Mesendoderm (in vitro differentiated cells): ENCODE measurements around the gene HOXC6.

ENCODE experiments used
- DNase-seq: peaks from one replicate; pipeline ENCODE4 v3.0.0; 2013
- H2AK5ac ChIP-seq: 2 replicates; pipeline ENCODE4 v1.6.1; 2013; ENCODE audit warnings: low read length, inconsistent platforms
- H2BK120ac ChIP-seq: 2 replicates; pipeline ENCODE4 v1.6.1; 2013; ENCODE audit warnings: low read depth, mild to moderate bottlenecking, low read length, moderate library complexity, mixed read lengths
- H2BK15ac ChIP-seq: replicated peaks from 2 replicates; pipeline ENCODE4 v1.6.1; 2013; ENCODE audit warnings: low read depth, mild to moderate bottlenecking, moderate library complexity
- H2BK5ac ChIP-seq: 2 replicates; pipeline ENCODE4 v1.6.1; 2013; ENCODE audit warnings: low read length, inconsistent platforms
- H3K18ac ChIP-seq: 2 replicates; pipeline ENCODE4 v1.6.1; 2013; ENCODE audit warnings: mild to moderate bottlenecking, low read length, mixed read lengths
- H3K23ac ChIP-seq: one replicate; pipeline ENCODE4 v1.6.1; 2013; ENCODE audit warnings: low read length
- H3K27ac ChIP-seq: 2 replicates; pipeline ENCODE4 v1.5.1; 2013; ENCODE audit warnings: low read depth, mild to moderate bottlenecking, inconsistent platforms, low read length, moderate library complexity
- H3K27me3 ChIP-seq: 2 replicates; pipeline ENCODE4 v1.6.1; 2013; ENCODE audit warnings: low read length, control low read depth, mild to moderate bottlenecking, inconsistent platforms; ENCODE audit not compliant: insufficient read depth, poor library complexity
- H3K36me3 ChIP-seq: 2 replicates; pipeline ENCODE4 v1.6.1; 2013; ENCODE audit warnings: low read length, inconsistent platforms; ENCODE audit not compliant: control insufficient read depth, insufficient read depth
- H3K4ac ChIP-seq: one replicate; pipeline ENCODE4 v1.6.1; 2013; ENCODE audit warnings: low read depth, mild to moderate bottlenecking, low read length, moderate library complexity
- H3K4me1 ChIP-seq: 2 replicates; pipeline ENCODE4 v1.6.1; 2013; ENCODE audit warnings: low read depth, low read length, inconsistent platforms; ENCODE audit not compliant: control insufficient read depth
- H3K4me2 ChIP-seq: 2 replicates; pipeline ENCODE4 v1.6.1; 2013; ENCODE audit warnings: low read length
- H3K4me3 ChIP-seq: 2 replicates; pipeline ENCODE4 v1.5.1; 2013; ENCODE audit warnings: mild to moderate bottlenecking, low read length
- H3K56ac ChIP-seq: one replicate; pipeline ENCODE4 v1.6.1; 2013; ENCODE audit warnings: low read length
- H3K79me1 ChIP-seq: 2 replicates; pipeline ENCODE4 v1.6.1; 2013; ENCODE audit warnings: low read length, inconsistent platforms
- H3K79me2 ChIP-seq: 2 replicates; pipeline ENCODE4 v1.6.1; 2013; ENCODE audit warnings: mild to moderate bottlenecking, low read length; ENCODE audit not compliant: control insufficient read depth, insufficient read depth
- H3K9ac ChIP-seq: 2 replicates; pipeline ENCODE4 v1.6.1; 2013; ENCODE audit warnings: low read length, inconsistent platforms
- H4K5ac ChIP-seq: one replicate; pipeline ENCODE4 v1.6.1; 2013; ENCODE audit warnings: low read length
- H4K8ac ChIP-seq: one replicate; pipeline ENCODE4 v1.6.1; 2013; ENCODE audit warnings: low read depth, mild to moderate bottlenecking, control low read depth, low read length, moderate library complexity
- WGBS: extraction: QIAGEN DNeasy Blood & Tissue Kit; methylation state at CpG from one replicate; pipeline ENCODE4 v1.1.7; 2013; ENCODE audit warnings: low lambda C conversion rate, missing lambda C conversion rate; ENCODE audit not compliant: insufficient coverage; ENCODE audit errors: extremely low coverage; 5-methylcytosine and 5-hydroxymethylcytosine counted together

The HOXC6 gene

GRCh38 chr12:54053003-54053750, 24.9 kb downstream of the HOXC6 start:
- no peaks in the 10 kb centered on the region for H3K79me2 ChIP-seq
- H3K4me1 ChIP-seq: no peaks in the 10 kb centered on the region
- no peaks in the 10 kb centered on the region for H3K79me1 ChIP-seq
- H2AK5ac ChIP-seq: no peak overlapping the region
- no peak overlapping the region for H3K9ac ChIP-seq
- H3K4me3 ChIP-seq: no peak overlapping the region
- H3K23ac ChIP-seq: no peak overlapping the region
- H3K18ac ChIP-seq: no peak overlapping the region
- peak overlapping the region; percentile 6 for H3K4me2 ChIP-seq
- no peak overlapping the region for H3K56ac ChIP-seq
- no peak overlapping the region for H2BK120ac ChIP-seq
- H2BK15ac ChIP-seq: no peak overlapping the region
- H4K8ac ChIP-seq: no peak overlapping the region
- no peak overlapping the region for H3K4ac ChIP-seq
- WGBS: no CpG with 5 or more reads among the region's 22 CpGs
- H3K36me3 ChIP-seq: no peaks in the 10 kb centered on the region
- H3K27me3 ChIP-seq: peaks cover 96% of the 10 kb centered on the region
- DNase-seq: no peak
- no peak overlapping the region for H3K27ac ChIP-seq
- no peak overlapping the region for H2BK5ac ChIP-seq
- H4K5ac ChIP-seq: no peak overlapping the region

DNA sequence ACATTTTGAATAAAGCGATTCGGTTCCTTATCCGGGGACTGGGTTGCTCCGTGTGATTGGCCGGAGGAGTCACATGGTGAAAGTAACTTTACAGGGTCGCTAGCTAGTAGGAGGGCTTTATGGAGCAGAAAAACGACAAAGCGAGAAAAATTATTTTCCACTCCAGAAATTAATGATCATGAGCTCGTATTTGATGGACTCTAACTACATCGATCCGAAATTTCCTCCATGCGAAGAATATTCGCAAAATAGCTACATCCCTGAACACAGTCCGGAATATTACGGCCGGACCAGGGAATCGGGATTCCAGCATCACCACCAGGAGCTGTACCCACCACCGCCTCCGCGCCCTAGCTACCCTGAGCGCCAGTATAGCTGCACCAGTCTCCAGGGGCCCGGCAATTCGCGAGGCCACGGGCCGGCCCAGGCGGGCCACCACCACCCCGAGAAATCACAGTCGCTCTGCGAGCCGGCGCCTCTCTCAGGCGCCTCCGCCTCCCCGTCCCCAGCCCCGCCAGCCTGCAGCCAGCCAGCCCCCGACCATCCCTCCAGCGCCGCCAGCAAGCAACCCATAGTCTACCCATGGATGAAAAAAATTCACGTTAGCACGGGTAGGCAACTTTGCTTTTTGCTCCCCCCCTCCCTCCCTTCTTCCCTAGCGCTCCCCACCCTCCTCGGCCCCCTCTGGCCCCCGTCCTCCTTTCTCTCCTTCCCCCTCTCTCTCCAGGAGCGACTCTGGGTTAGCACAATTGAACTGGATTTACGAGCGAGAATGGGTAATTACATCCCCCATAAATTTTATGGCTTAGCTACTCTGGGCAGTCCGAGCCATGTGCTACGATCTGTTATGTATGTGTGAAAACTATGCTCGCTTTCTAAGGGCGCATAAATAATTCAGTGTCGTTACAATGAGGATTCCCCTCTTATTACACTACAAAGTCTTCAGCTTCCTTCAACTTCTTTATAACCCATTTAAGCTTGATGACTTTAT, 25.8 kb downstream of the HOXC6 start, which contains the start of gene HOXC4:
HOXC4 (plus strand) TSS at position 85 of the 991 bp plus-strand sequence; CDS start at position 173, 88 bp downstream.
- H2BK5ac ChIP-seq: no peak within 1 kb of the TSS
- peaks cover 96% of the 10 kb centered on the region for H3K27me3 ChIP-seq
- no peaks in the 10 kb centered on the region for H3K79me2 ChIP-seq
- no peak within 1 kb of the TSS for H4K5ac ChIP-seq
- peak within 1 kb of the TSS; percentile 14 for H3K4me2 ChIP-seq
- H3K4me1 ChIP-seq: no peaks in the 10 kb centered on the region
- no peak within 1 kb of the TSS for H2AK5ac ChIP-seq
- no peak within 1 kb of the TSS for H2BK15ac ChIP-seq
- H3K4me3 ChIP-seq: no peak within 1 kb of the TSS
- no peak within 1 kb of the TSS for H4K8ac ChIP-seq
- H3K23ac ChIP-seq: no peak within 1 kb of the TSS
- H3K27ac ChIP-seq: no peak within 1 kb of the TSS
- H2BK120ac ChIP-seq: no peak within 1 kb of the TSS
- no peaks in the 10 kb centered on the region for H3K36me3 ChIP-seq
- H3K79me1 ChIP-seq: no peaks in the 10 kb centered on the region
- no peak for DNase-seq
- H3K9ac ChIP-seq: no peak within 1 kb of the TSS
- H3K56ac ChIP-seq: no peak within 1 kb of the TSS
- no CpG with 5 or more reads among the region's 52 CpGs for WGBS
- no peak within 1 kb of the TSS for H3K18ac ChIP-seq
- H3K4ac ChIP-seq: no peak within 1 kb of the TSS

- Histone ChIP-seq H2BK120ac (no peak overlapping the region), H3K56ac (no peak overlapping the region), H3K27me3 (peaks cover 98% of the 10 kb centered on the region), H3K23ac (no peak overlapping the region), H3K4me1 (no peaks in the 10 kb centered on the region), H3K18ac (no peak overlapping the region), H3K79me2 (no peaks in the 10 kb centered on the region), H3K9ac (no peak overlapping the region), H4K8ac (no peak overlapping the region), H2BK5ac (no peak overlapping the region), H2AK5ac (no peak overlapping the region), H3K4ac (no peak overlapping the region), H3K4me3 (no peak overlapping the region), H3K4me2 (no peak overlapping the region), H2BK15ac (no peak overlapping the region), H3K36me3 (no peaks in the 10 kb centered on the region), H4K5ac (no peak overlapping the region), H3K27ac (no peak overlapping the region), H3K79me1 (no peaks in the 10 kb centered on the region)
- no CpG with 5 or more reads among the region's 24 CpGs for WGBS
- no peak for DNase-seq
Measured at GRCh38 chr12:54054742-54055194, 26.5 kb downstream of the HOXC6 start.

DNA sequence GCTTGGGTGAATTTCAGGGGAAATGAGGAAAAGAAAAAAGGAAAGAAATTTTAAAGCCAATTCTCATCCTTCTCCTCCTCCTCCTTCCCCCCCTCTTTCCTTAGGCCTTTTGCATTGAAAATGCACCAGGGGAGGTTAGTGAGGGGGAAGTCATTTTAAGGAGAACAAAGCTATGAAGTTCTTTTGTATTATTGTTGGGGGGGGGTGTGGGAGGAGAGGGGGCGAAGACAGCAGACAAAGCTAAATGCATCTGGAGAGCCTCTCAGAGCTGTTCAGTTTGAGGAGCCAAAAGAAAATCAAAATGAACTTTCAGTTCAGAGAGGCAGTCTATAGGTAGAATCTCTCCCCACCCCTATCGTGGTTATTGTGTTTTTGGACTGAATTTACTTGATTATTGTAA, 27.3 kb downstream of the HOXC6 start:
- Histone ChIP-seq H3K9ac (no peak overlapping the region), H3K4me3 (no peak overlapping the region), H3K4me1 (no peaks in the 10 kb centered on the region), H3K27me3 (peaks cover 98% of the 10 kb centered on the region), H2BK120ac (no peak overlapping the region), H3K23ac (no peak overlapping the region), H3K4me2 (no peak overlapping the region), H3K27ac (no peak overlapping the region), H2BK5ac (no peak overlapping the region), H4K5ac (no peak overlapping the region), H3K36me3 (no peaks in the 10 kb centered on the region), H3K79me1 (no peaks in the 10 kb centered on the region), H3K4ac (no peak overlapping the region), H2BK15ac (no peak overlapping the region), H3K18ac (no peak overlapping the region), H4K8ac (no peak overlapping the region), H3K56ac (no peak overlapping the region), H2AK5ac (no peak overlapping the region), H3K79me2 (no peaks in the 10 kb centered on the region)
- DNase-seq: no peak
- WGBS: no CpG with 5 or more reads among the region's 2 CpGs

- H3K56ac ChIP-seq: no peak overlapping the region
- H2BK5ac ChIP-seq: no peak overlapping the region
- H3K4me1 ChIP-seq: no peaks in the 10 kb centered on the region
- H4K5ac ChIP-seq: no peak overlapping the region
- H3K27me3 ChIP-seq: peaks cover 98% of the 10 kb centered on the region
- no peaks in the 10 kb centered on the region for H3K79me2 ChIP-seq
- H4K8ac ChIP-seq: no peak overlapping the region
- no peak overlapping the region for H3K23ac ChIP-seq
- H3K27ac ChIP-seq: no peak overlapping the region
- no peaks in the 10 kb centered on the region for H3K79me1 ChIP-seq
- DNase-seq: no peak
- H2BK15ac ChIP-seq: no peak overlapping the region
- H2BK120ac ChIP-seq: no peak overlapping the region
- no peak overlapping the region for H3K9ac ChIP-seq
- H2AK5ac ChIP-seq: no peak overlapping the region
- H3K36me3 ChIP-seq: no peaks in the 10 kb centered on the region
- no peak overlapping the region for H3K18ac ChIP-seq
- H3K4me2 ChIP-seq: no peak overlapping the region
- H3K4me3 ChIP-seq: no peak overlapping the region
- no peak overlapping the region for H3K4ac ChIP-seq
Measured at GRCh38 chr12:54056110-54056509, 27.9 kb downstream of the HOXC6 start.
